Measurements from ENCODE around the gene ZNF675. TPM values are rescaled to one million over a fixed set of nuclear protein-coding genes. Genes with fewer than 3 reads are reported as not detected.

Gene ZNF675
- total and polyA plus RNA-seq, 2 of the 13 experiments (the other 11 are each of a cell fraction or from before 2014, with no cell fraction given): 3.1 to 12.8 TPM

DNA sequence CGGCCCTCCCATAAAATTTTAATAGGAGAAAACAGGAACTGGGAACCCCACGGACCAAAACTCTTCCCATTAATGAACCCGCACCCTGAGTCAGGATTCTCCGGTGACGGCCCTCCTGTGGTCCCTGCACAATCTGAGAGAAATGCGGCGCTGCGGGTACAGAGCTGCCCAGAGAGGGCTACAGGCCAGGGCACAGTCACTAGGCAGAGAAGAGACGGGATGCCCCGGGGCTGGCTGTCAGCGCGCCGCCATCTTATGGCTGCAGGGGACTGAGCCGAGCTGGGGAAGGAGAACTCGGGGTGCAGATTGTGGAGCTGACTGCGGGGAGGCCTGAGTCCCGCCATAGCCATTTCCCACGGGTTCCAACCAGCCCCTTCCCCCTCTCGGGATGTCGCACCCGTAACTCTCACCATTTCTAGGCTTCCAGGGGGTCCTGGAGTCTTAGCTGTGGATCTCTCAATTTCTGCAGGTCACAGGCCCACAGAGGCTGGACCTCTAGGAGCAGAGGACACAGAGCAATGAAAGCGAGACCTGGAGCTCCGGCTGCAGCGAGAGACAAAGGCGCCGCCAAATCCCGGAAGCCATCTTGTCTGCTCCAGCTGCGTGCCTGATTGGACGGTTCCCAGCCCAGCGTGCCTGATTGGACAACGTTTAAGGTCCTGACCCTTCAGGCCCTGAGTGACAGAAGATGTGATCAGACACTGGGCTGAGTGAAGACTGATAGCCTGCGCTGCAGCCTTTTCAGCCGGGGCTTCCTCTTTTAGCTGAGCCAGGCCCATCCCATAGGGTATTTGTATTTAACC is at the start of gene ZNF675 (continued):
- TF ChIP-seq, protein P1, sequence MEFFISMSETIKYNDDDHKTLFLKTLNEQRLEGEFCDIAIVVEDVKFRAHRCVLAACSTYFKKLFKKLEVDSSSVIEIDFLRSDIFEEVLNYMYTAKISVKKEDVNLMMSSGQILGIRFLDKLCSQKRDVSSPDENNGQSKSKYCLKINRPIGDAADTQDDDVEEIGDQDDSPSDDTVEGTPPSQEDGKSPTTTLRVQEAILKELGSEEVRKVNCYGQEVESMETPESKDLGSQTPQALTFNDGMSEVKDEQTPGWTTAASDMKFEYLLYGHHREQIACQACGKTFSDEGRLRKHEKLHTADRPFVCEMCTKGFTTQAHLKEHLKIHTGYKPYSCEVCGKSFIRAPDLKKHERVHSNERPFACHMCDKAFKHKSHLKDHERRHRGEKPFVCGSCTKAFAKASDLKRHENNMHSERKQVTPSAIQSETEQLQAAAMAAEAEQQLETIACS (CRISPR knock-in tag; IDR thresholded peaks at IDR 0.05): no peak
- TF ChIP-seq PHF20 (CRISPR knock-in tag; IDR thresholded peaks at IDR 0.05): 0 out of 2 replicates have a peak, but pooled peaks have one; percentile 19
- TF ChIP-seq POLR2AphosphoS5 (IDR thresholded peaks at IDR 0.05; ENCODE audit: low read depth, low read length): peak; percentile 77
- 0 out of 2 replicates have a peak, but pooled peaks have one; percentile 45 for TF ChIP-seq ZNF543 (CRISPR knock-in tag; IDR thresholded peaks at IDR 0.05)
- TF ChIP-seq KDM1A (CRISPR knock-in tag; IDR thresholded peaks at IDR 0.05): no peak
- TF ChIP-seq, protein P2, sequence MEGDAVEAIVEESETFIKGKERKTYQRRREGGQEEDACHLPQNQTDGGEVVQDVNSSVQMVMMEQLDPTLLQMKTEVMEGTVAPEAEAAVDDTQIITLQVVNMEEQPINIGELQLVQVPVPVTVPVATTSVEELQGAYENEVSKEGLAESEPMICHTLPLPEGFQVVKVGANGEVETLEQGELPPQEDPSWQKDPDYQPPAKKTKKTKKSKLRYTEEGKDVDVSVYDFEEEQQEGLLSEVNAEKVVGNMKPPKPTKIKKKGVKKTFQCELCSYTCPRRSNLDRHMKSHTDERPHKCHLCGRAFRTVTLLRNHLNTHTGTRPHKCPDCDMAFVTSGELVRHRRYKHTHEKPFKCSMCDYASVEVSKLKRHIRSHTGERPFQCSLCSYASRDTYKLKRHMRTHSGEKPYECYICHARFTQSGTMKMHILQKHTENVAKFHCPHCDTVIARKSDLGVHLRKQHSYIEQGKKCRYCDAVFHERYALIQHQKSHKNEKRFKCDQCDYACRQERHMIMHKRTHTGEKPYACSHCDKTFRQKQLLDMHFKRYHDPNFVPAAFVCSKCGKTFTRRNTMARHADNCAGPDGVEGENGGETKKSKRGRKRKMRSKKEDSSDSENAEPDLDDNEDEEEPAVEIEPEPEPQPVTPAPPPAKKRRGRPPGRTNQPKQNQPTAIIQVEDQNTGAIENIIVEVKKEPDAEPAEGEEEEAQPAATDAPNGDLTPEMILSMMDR (CRISPR knock-in tag; IDR thresholded peaks at IDR 0.05): peak; percentile 3; the same call in 1 of the 2 replicates
- no peak for TF ChIP-seq REXO4 (CRISPR knock-in tag; IDR thresholded peaks at IDR 0.05; ENCODE audit: borderline replicate concordance)
- TF ChIP-seq, protein P3, sequence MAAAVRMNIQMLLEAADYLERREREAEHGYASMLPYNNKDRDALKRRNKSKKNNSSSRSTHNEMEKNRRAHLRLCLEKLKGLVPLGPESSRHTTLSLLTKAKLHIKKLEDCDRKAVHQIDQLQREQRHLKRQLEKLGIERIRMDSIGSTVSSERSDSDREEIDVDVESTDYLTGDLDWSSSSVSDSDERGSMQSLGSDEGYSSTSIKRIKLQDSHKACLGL (CRISPR knock-in tag; IDR thresholded peaks at IDR 0.05): 0 out of 2 replicates have a peak, but pooled peaks have one; percentile 31
- TF ChIP-seq MZF1 (CRISPR knock-in tag; IDR thresholded peaks at IDR 0.05; ENCODE audit: borderline replicate concordance): no peak
- TF ChIP-seq EZH2 (conservative IDR thresholded peaks at IDR 0.05; ENCODE audit: low read depth, low read length): no peak
- TF ChIP-seq ZZZ3 (CRISPR knock-in tag; IDR thresholded peaks at IDR 0.05; ENCODE audit: borderline replicate concordance): no peak
- TF ChIP-seq, protein P4, sequence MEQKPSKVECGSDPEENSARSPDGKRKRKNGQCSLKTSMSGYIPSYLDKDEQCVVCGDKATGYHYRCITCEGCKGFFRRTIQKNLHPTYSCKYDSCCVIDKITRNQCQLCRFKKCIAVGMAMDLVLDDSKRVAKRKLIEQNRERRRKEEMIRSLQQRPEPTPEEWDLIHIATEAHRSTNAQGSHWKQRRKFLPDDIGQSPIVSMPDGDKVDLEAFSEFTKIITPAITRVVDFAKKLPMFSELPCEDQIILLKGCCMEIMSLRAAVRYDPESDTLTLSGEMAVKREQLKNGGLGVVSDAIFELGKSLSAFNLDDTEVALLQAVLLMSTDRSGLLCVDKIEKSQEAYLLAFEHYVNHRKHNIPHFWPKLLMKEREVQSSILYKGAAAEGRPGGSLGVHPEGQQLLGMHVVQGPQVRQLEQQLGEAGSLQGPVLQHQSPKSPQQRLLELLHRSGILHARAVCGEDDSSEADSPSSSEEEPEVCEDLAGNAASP (CRISPR knock-in tag; IDR thresholded peaks at IDR 0.05; ENCODE audit: borderline replicate concordance): no peak
- TF ChIP-seq GATAD1 (CRISPR knock-in tag; IDR thresholded peaks at IDR 0.05): peak; percentile 43; the same call in 1 of the 2 replicates
- TF ChIP-seq GABPA (IDR thresholded peaks at IDR 0.05; ENCODE audit: low read depth, low read length): no peak
- TF ChIP-seq GABPA (CRISPR knock-in tag; IDR thresholded peaks at IDR 0.05; ENCODE audit: low read depth): 0 out of 2 replicates have a peak, but pooled peaks have one; percentile 13
- no peak for TF ChIP-seq KDM3A (CRISPR knock-in tag; IDR thresholded peaks at IDR 0.05; ENCODE audit: low read depth)
- TF ChIP-seq THAP11 (CRISPR knock-in tag; IDR thresholded peaks at IDR 0.05): peak; percentile 44; the same call in 1 of the 2 replicates
- TF ChIP-seq ZNF546 (CRISPR knock-in tag; conservative IDR thresholded peaks at IDR 0.05): no peak
- peak; percentile 90 for TF ChIP-seq YY1 (IDR thresholded peaks at IDR 0.05; ENCODE audit: insufficient read depth, insufficient replicate concordance, low read depth, low read length)

All from HepG2 (cell line).